NCI-H2107 treated with DMSO at 0.1 percent for 48 hours (cell line): ENCODE data around the gene TMC3.

Experiments used
- DNase-seq: peaks from one replicate; lab custom pipeline; 2025; ENCODE audit not compliant: unreplicated experiment; lab: John Stamatoyannopoulos, UW

TMC3 gene

DNA sequence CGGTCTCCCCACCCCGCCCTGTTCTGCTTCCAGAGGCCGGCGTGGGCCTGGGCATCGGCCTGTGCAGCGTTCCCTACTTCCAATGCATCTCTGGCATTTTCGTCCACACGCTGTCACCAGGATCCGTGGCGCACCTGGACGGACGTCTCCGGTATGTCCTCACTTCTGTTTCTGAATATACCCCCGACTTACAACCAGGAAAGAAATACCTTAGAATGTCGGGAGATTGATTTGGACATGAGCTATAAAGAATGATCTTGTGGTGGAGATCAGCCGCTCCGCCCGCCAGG, 91.5 kb downstream of the TMC3 start:
- DNase-seq, result no peak

- DNase-seq, result no peak
These were observed 92.0 kb downstream of the TMC3 start for GRCh38 chr15:81281766-81282605.

DNA sequence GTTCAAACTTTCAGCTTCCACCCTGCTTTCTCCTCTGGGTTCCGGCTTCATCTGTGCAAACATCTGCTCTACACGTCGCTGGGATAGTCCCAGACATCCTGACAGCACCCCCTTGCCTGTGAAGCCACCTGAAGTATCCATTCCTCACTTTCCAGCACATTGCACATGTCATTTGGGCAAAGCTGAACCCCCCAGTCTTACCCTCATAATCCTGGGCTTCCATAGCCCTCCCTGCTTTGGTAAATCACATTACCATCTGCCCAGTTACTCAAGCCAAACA, 92.6 kb downstream of the TMC3 start:
- DNase-seq, result no peak
